ENCODE data around the gene LRMDA. TPM values are rescaled to one million over a fixed set of nuclear protein-coding genes. Genes with fewer than 3 reads are reported as not detected.

Gene LRMDA
- total and polyA plus RNA-seq, 12 donors = 30.7 to 132 (median 78.1) TPM

DNA sequence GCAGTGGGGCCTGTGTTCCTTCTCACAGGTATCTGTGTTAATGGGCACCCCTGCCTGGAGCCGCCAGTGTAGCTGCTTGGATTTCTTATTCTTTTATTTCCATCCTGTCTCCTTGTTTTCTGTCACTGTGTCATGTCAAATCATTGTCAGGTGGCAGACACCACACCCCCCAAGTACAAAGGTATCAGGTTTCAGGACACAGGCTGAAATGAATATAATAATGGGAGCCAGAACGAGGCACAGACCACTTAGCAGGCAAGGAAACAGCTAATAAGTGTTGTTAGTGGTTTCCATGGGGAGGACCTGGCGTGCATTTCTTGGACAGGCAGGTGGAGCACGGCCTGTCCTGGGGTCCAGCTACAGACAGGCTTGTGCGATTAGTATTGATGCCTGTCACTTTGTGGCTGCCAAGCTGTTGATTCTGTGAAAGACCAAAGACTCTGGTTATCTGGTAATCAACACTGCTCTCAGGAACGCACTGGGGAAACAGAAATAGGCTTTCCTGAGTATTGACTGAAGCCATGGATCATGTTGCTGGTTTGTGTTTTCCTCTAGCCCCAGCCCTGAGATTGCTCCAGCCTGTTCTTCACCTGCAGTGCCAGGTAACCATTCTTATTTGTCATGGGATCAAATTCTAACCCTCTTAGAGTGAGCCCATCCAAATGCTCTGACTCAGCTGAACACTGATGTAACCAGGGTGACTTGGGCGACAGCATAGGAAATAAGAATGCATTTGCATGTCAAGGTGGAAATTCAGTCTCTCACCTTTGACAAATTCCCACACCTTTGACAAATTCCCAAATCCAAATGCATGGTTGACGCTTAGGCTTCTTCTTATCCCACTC lies 1002.0 kb downstream of the LRMDA start:
- DNase-seq = peak in 1 of 7 donors; percentile 72
- Histone ChIP-seq H3K4me1 (replicated peaks in 1 of 2) (peaks cover 38 to 48% of the 10 kb centered on the region in 2 donors), H3K27me3 (no peaks in the 10 kb centered on the region), H3K4me3 (no peak overlapping the region), H3K36me3 (replicated peaks in 1 of 2) (no peaks in the 10 kb centered on the region), H3K27ac (peak overlapping the region in 1 of 5 donors; percentile 45), H3K9me3 (replicated peaks in 1 of 3) (no peaks in the 10 kb centered on the region)
- 83 to 95% (median 90%) methylated on average over 8 of the region's 8 CpGs for WGBS, 4 donors
- no peak for TF ChIP-seq POLR2A (IDR thresholded peaks at IDR 0.05)
- TF ChIP-seq, protein P1, sequence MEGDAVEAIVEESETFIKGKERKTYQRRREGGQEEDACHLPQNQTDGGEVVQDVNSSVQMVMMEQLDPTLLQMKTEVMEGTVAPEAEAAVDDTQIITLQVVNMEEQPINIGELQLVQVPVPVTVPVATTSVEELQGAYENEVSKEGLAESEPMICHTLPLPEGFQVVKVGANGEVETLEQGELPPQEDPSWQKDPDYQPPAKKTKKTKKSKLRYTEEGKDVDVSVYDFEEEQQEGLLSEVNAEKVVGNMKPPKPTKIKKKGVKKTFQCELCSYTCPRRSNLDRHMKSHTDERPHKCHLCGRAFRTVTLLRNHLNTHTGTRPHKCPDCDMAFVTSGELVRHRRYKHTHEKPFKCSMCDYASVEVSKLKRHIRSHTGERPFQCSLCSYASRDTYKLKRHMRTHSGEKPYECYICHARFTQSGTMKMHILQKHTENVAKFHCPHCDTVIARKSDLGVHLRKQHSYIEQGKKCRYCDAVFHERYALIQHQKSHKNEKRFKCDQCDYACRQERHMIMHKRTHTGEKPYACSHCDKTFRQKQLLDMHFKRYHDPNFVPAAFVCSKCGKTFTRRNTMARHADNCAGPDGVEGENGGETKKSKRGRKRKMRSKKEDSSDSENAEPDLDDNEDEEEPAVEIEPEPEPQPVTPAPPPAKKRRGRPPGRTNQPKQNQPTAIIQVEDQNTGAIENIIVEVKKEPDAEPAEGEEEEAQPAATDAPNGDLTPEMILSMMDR (IDR thresholded peaks at IDR 0.05) = no peak
- intact Hi-C loops (cut with DNase I) = no loop called here

DNA sequence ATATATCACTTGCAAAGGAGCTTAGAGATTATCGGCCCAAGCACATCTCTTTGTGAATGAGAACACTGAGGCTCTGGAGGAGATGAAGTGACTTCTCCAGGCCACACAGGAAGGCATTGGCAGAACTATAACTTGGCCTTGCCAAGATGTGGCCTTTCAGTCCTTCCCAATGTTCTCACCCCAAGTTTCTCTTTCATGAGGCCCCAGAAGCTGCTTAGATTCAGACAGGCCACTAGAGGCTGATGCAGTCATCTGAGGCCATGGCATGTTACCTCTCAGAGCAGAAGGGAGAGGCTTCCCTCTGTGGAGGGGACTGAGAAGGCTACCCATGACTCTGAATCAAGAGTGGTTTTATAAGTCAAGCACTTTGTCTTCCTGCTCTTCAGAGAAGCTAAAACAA lies 1003.7 kb downstream of the LRMDA start:
- H3K4me1 ChIP-seq (replicated peaks in 1 of 2) = peaks cover 38 to 40% of the 10 kb centered on the region in 2 donors
- DNase-seq = no peak
- no peak for TF ChIP-seq POLR2A (IDR thresholded peaks at IDR 0.05)
- TF ChIP-seq, protein P1 (IDR thresholded peaks at IDR 0.05) = no peak
- H3K27ac ChIP-seq = no peak overlapping the region
- H3K27me3 ChIP-seq = no peaks in the 10 kb centered on the region
- H3K9me3 ChIP-seq (replicated peaks in 1 of 3) = no peaks in the 10 kb centered on the region
- intact Hi-C loops (cut with DNase I) = no loop called here
- no peak overlapping the region for H3K4me3 ChIP-seq
- 94 to 100% (median 95%) methylated on average over 1 of the region's 1 CpG for WGBS, 4 donors
- no peaks in the 10 kb centered on the region for H3K36me3 ChIP-seq (replicated peaks in 1 of 2)

DNA sequence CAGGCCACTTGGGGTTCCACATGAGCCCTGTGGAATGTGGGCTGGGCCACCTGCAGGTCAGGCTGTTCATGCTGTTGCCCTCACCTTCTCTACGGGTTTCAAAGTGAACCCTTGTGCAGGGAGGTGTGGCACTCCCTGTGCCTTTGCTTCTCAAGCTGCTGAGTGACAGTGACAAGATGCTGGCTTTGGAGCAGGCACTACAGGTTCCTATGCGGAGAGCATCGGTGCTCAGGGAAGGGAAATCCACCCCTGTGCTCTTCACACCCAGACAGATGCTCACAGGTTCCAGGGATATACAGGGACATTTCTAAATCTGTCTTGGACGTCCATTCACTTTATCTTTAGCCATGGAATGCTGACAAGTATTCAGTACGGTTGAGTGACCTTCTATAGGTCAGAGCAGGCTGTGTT lies 1005.0 kb downstream of the LRMDA start:
- H3K4me3 ChIP-seq = no peak overlapping the region
- H3K4me1 ChIP-seq (replicated peaks in 1 of 2) = peaks cover 26 to 28% of the 10 kb centered on the region in 2 donors
- no peaks in the 10 kb centered on the region for H3K9me3 ChIP-seq (replicated peaks in 1 of 3)
- no peaks in the 10 kb centered on the region for H3K36me3 ChIP-seq (replicated peaks in 1 of 2)
- WGBS, 4 donors = 47 to 60% (median 53%) methylated on average over 5 of the region's 5 CpGs
- TF ChIP-seq POLR2A (IDR thresholded peaks at IDR 0.05) = no peak
- TF ChIP-seq, protein P1 (IDR thresholded peaks at IDR 0.05) = no peak
- intact Hi-C loops (cut with DNase I) = no loop called here
- DNase-seq = no peak
- H3K27me3 ChIP-seq = no peaks in the 10 kb centered on the region
- H3K27ac ChIP-seq = peak overlapping the region in 1 of 5 donors; percentile 38

DNA sequence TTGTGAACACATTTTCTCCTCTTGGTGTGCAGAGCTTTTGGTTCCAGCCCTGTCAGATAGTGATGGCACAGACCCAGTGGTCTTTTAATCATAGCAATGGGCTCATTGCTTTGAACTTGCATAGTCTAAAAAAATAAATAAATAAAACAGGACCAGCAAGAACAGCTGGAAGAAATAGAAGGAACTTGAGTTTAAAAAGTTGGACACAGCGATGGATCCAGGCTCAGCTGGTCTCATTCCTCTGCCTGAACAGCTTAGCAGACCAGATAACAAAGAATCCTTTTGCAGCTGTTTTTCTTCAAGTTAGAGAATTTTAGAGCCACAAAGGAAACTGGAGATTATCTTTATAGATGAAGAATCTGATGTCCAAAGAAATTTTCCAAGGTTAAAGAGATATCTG lies 1005.6 kb downstream of the LRMDA start:
- Histone ChIP-seq H3K4me3 (no peak overlapping the region), H3K36me3 (replicated peaks in 1 of 2) (no peaks in the 10 kb centered on the region), H3K9me3 (replicated peaks in 1 of 3) (no peaks in the 10 kb centered on the region), H3K27me3 (no peaks in the 10 kb centered on the region), H3K27ac (peak overlapping the region in 1 of 5 donors; percentile 38), H3K4me1 (replicated peaks in 1 of 2) (peaks cover 23 to 26% of the 10 kb centered on the region in 2 donors)
- DNase-seq = no peak
- TF ChIP-seq POLR2A (IDR thresholded peaks at IDR 0.05) = no peak
- TF ChIP-seq, protein P1 (IDR thresholded peaks at IDR 0.05) = no peak
- 69 to 76% (median 73%) methylated on average over 1 of the region's 1 CpG for WGBS, 4 donors
- intact Hi-C loops (cut with DNase I) = no loop called here

Data from adrenal gland (tissue), 12 donors.